Hepatocyte (in vitro differentiated cells): ENCODE results near the gene CDC42EP2.

ENCODE experiments used
- EZH2 ChIP-seq: fragments of 200-600 bp; sonication (generic); IDR thresholded peaks from 2 replicates; pipeline ENCODE4 v1.6.1; 2016; ENCODE audit warnings: antibody characterized with exemption, mild to moderate bottlenecking, borderline replicate concordance
- TF ChIP-seq, protein P1 (sequence below): fragments of 200-600 bp; sonication (generic); IDR thresholded peaks from 2 replicates; pipeline ENCODE4 v1.5.1; 2016; ENCODE audit warnings: antibody characterized with exemption, mild to moderate bottlenecking; ENCODE audit not compliant: poor library complexity

GRCh38 chr11:65303555-65303954, 11.1 kb upstream of the CDC42EP2 start:
- TF ChIP-seq EZH2: no peak
- TF ChIP-seq, protein P1, sequence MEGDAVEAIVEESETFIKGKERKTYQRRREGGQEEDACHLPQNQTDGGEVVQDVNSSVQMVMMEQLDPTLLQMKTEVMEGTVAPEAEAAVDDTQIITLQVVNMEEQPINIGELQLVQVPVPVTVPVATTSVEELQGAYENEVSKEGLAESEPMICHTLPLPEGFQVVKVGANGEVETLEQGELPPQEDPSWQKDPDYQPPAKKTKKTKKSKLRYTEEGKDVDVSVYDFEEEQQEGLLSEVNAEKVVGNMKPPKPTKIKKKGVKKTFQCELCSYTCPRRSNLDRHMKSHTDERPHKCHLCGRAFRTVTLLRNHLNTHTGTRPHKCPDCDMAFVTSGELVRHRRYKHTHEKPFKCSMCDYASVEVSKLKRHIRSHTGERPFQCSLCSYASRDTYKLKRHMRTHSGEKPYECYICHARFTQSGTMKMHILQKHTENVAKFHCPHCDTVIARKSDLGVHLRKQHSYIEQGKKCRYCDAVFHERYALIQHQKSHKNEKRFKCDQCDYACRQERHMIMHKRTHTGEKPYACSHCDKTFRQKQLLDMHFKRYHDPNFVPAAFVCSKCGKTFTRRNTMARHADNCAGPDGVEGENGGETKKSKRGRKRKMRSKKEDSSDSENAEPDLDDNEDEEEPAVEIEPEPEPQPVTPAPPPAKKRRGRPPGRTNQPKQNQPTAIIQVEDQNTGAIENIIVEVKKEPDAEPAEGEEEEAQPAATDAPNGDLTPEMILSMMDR: no peak
